ENCODE measurements around the gene BCAS1. TPM values are rescaled to one million over a fixed set of nuclear protein-coding genes. Genes with fewer than 3 reads are reported as not detected.

BCAS1 gene
- total and polyA plus RNA-seq, 2 donors (not counting 3 experiments of a cell fraction or from before 2014, with no cell fraction given), result not detected

DNA sequence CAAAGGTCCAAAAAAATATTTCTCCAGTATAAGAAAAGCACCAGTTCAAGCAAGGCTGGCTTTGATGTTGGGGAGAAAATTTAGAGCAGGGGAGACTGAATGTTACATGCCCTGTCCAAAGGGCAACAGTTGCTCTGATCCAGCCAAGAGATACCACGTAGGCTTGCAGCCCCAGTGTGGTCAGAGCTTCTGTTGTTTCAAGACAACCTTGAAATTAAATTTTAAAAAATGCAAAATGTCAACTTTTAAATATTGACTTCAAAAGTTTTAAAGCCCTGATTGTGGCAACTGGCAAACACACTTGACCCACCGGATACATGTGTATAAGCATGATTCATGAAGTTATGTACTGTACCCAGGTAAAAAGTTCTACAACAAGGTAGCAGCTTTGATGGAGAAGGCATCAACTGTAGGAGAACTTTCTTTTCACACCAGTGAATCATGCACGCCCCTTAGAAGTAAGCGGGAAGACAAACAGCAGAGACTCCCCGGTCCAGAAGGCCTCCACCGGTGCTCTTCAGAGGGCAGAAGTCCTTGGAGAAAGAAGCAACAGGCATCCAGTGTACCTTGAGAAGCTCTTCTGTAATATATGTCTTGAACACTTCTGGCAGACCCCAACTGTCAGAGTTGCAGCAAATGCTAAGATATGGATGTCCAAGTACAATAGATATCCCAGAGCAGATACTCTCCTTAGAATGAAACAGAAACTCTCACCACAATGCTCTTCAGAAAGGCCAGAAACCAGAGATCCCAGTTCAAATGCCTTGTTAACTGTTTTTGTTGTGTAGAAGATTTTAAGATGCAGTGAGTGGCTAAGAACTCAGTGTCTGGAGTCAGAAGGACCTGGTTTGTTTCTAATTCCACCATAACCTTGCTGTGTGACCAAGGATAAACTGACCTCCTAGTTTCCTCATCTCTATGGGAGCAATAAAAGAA is 115.4 kb downstream of the BCAS1 start:
- H3K27ac ChIP-seq (ENCODE audit: insufficient read depth, low read depth, low read length), result no peak overlapping the region
- FAIRE-seq (no peak), DNase-seq (ENCODE audit: low read depth, low spot score) (no peak)
- no peaks in the 10 kb centered on the region for H3K36me3 ChIP-seq (ENCODE audit: control insufficient read depth in 2 of 2, extremely low read depth in 1 of 2, insufficient read depth in 2 of 2, low read length in 2 of 2)
- H3K27me3 ChIP-seq (ENCODE audit: control insufficient read depth in 2 of 2, insufficient read depth in 2 of 2, low read length in 2 of 2), result peaks cover 2 to 3% of the 10 kb centered on the region in 2 experiments
- dilution Hi-C loops (cut with MboI; ENCODE audit: extremely low pct_ligation_motif_present, low sequenced_read_pairs) (no loop called here), intact Hi-C loops (cut with micrococcal nuclease) (no loop called here)
- POLR2A ChIA-PET, result interaction anchor here (0.6 kb wide), 1 partner anchor 9 kb away, joined by 3 read pairs; no protein-coding TSS in a partner anchor
- no peaks in the 10 kb centered on the region for H3K9me3 ChIP-seq (replicated peaks; ENCODE audit: control insufficient read depth, insufficient read depth, low read length)
- no peak overlapping the region for H3K4me2 ChIP-seq (ENCODE audit: insufficient read depth, low read length)
- CTCF ChIA-PET, result interaction anchor here (1.0 to 2.1 kb wide), 2 partner anchors 15 to 407 kb away, joined by 3 to 9 read pairs; no protein-coding TSS in a partner anchor
- H3K4me1 ChIP-seq (ENCODE audit: control insufficient read depth, extremely low read depth, insufficient read depth, low read length), result peaks cover 2% of the 10 kb centered on the region
- no peak overlapping the region for H3K9ac ChIP-seq (replicated peaks; ENCODE audit: extremely low read depth, insufficient read depth, low read length)
- H2AFZ ChIP-seq (ENCODE audit: low read depth, low read length), result no peak overlapping the region
- H3K79me2 ChIP-seq (ENCODE audit: control insufficient read depth, insufficient read depth, low read length), result no peaks in the 10 kb centered on the region
- TF ChIP-seq FOS (IDR thresholded peaks at IDR 0.05; ENCODE audit: borderline replicate concordance, insufficient read depth, low read length), result no peak
- no peaks in the 10 kb centered on the region for H3K9me1 ChIP-seq (replicated peaks; ENCODE audit: control insufficient read depth, extremely low read depth, insufficient read depth, low read length)
- BruUV-seq (replicated peaks), result no TSS peak
- H3K4me3 ChIP-seq (replicated peaks in 1 of 3; ENCODE audit: insufficient read depth in 1 of 3, low read depth in 1 of 3, low read length in 3 of 3), result no peak overlapping the region
- no peaks in the 10 kb centered on the region for H4K20me1 ChIP-seq (replicated peaks; ENCODE audit: control insufficient read depth, extremely low read depth, insufficient read depth, low read length)

DNA sequence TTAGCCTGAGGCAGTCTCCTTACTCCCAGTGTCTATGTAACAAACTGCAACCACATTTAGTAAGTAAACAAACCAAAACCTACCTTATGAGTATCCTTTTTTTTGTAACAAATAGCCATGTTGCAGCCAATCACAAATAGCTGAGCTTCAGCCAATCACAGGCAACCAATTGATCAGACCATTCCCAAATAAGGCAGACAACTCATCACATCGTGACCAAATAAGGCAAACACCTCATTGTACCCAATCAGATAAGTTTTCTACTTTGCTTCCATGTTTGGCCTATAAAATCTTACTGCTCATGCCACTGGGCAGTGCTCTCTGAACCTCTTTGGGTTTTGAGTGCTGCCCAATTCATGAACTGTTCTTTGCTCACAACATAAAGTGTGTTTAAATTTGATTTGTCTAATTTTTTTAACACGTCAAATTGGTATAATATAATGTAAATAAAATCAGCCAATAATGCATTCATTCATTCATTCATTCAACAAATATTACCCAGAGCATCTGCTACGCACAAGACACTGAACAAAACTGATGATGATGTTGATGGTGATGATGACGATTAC is 117.8 kb downstream of the BCAS1 start:
- CTCF ChIA-PET, result interaction anchor here (3.3 kb wide), 1 partner anchor 9 kb away, joined by 10 read pairs; no protein-coding TSS in a partner anchor
- TF ChIP-seq, protein P1, sequence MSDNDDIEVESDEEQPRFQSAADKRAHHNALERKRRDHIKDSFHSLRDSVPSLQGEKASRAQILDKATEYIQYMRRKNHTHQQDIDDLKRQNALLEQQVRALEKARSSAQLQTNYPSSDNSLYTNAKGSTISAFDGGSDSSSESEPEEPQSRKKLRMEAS (IDR thresholded peaks at IDR 0.05; ENCODE audit: insufficient read depth, insufficient read length), result no peak
- Histone ChIP-seq H3K79me2 (ENCODE audit: control insufficient read depth, insufficient read depth, low read length) (no peaks in the 10 kb centered on the region), H3K4me2 (ENCODE audit: insufficient read depth, low read length) (no peak overlapping the region), H3K27me3 (ENCODE audit: control insufficient read depth in 2 of 2, insufficient read depth in 2 of 2, low read length in 2 of 2) (peaks cover 0 to 2% of the 10 kb centered on the region in 2 experiments), H3K36me3 (ENCODE audit: control insufficient read depth in 2 of 2, extremely low read depth in 1 of 2, insufficient read depth in 2 of 2, low read length in 2 of 2) (no peaks in the 10 kb centered on the region), H3K9me1 (replicated peaks; ENCODE audit: control insufficient read depth, extremely low read depth, insufficient read depth, low read length) (no peaks in the 10 kb centered on the region), H3K4me1 (ENCODE audit: control insufficient read depth, extremely low read depth, insufficient read depth, low read length) (peaks cover 14% of the 10 kb centered on the region), H3K27ac (ENCODE audit: insufficient read depth, low read depth, low read length) (no peak overlapping the region), H3K9me3 (replicated peaks; ENCODE audit: control insufficient read depth, insufficient read depth, low read length) (no peaks in the 10 kb centered on the region), H2AFZ (ENCODE audit: low read depth, low read length) (no peak overlapping the region), H3K4me3 (replicated peaks in 1 of 3; ENCODE audit: insufficient read depth in 1 of 3, low read depth in 1 of 3, low read length in 3 of 3) (no peak overlapping the region), H3K9ac (replicated peaks; ENCODE audit: extremely low read depth, insufficient read depth, low read length) (no peak overlapping the region), H4K20me1 (replicated peaks; ENCODE audit: control insufficient read depth, extremely low read depth, insufficient read depth, low read length) (no peaks in the 10 kb centered on the region)
- no peak for FAIRE-seq
- DNase-seq (ENCODE audit: low read depth, low spot score), result no peak
- dilution Hi-C loops (cut with MboI; ENCODE audit: extremely low pct_ligation_motif_present, low sequenced_read_pairs) (no loop called here), intact Hi-C loops (cut with micrococcal nuclease) (no loop called here)
- POLR2A ChIA-PET, result no interaction called here
- no TSS peak for BruUV-seq (replicated peaks)
